OCI-LY1 (cell line): ENCODE data around the gene PPP1R1C.

ENCODE experiments used
- H2AFZ ChIP-seq: fragments of 200-600 bp; sonication (generic), shearing (Covaris generic); 2 replicates; pipeline ENCODE4 v1.6.0; 2014; ENCODE audit warnings: antibody characterized with exemption, mild to moderate bottlenecking, low read length
- H3F3A ChIP-seq: fragments of 200-600 bp; sonication (generic), shearing (Covaris generic); 2 replicates; pipeline ENCODE4 v1.6.0; 2014; ENCODE audit warnings: mild to moderate bottlenecking, antibody characterized with exemption, low read length, moderate library complexity; ENCODE audit not compliant: insufficient read depth
- H3K27ac ChIP-seq: fragments of 200-600 bp; sonication (generic); 2 replicates; pipeline ENCODE4 v1.5.1; 2014; ENCODE audit warnings: low read length, mixed run types, mild to moderate bottlenecking, low read depth; ENCODE audit not compliant: poor library complexity, severe bottlenecking
- H3K27me3 ChIP-seq: fragments of 200-600 bp; sonication (generic); 2 replicates; pipeline ENCODE4 v1.6.0; 2014; ENCODE audit warnings: antibody characterized with exemption, mild to moderate bottlenecking, low read length, moderate library complexity; ENCODE audit not compliant: insufficient read depth
- H3K36me3 ChIP-seq: fragments of 200-600 bp; sonication (generic); 2 replicates; pipeline ENCODE4 v1.6.1; 2014; ENCODE audit warnings: mild to moderate bottlenecking, antibody characterized with exemption, low read length, moderate library complexity, mixed read lengths; ENCODE audit not compliant: insufficient read depth
- H3K4me1 ChIP-seq: fragments of 200-600 bp; sonication (generic); 2 replicates; pipeline ENCODE4 v1.5.1; 2014; ENCODE audit warnings: mild to moderate bottlenecking, low read length, moderate library complexity; ENCODE audit not compliant: insufficient read depth, severe bottlenecking
- H3K4me2 ChIP-seq: fragments of 200-600 bp; sonication (generic), shearing (Covaris generic); 2 replicates; pipeline ENCODE4 v1.6.1; 2014; ENCODE audit warnings: low read length
- H3K4me3 ChIP-seq: fragments of 200-600 bp; sonication (generic); 2 replicates; pipeline ENCODE4 v1.5.1; 2014; ENCODE audit warnings: low read length, low read depth, mild to moderate bottlenecking, mixed read lengths; ENCODE audit not compliant: poor library complexity, severe bottlenecking
- H3K79me2 ChIP-seq: fragments of 200-600 bp; shearing (Covaris generic); 2 replicates; pipeline ENCODE4 v1.6.1; 2016; ENCODE audit warnings: mixed run types, low read length, mixed read lengths; ENCODE audit not compliant: insufficient read depth
- H3K9ac ChIP-seq: fragments of 200-600 bp; sonication (generic), shearing (Covaris generic); 2 replicates; pipeline ENCODE4 v1.6.1; 2014; ENCODE audit warnings: mild to moderate bottlenecking, low read length, mixed read lengths
- H3K9me2 ChIP-seq: fragments of 200-600 bp; sonication (generic), shearing (Covaris generic); 2 replicates; pipeline ENCODE4 v1.6.1; 2014; ENCODE audit warnings: low read depth, mild to moderate bottlenecking, low read length, mixed read lengths
- H3K9me3 ChIP-seq: fragments of 200-600 bp; shearing (Covaris generic); 2 replicates; pipeline ENCODE4 v1.6.1; 2014; ENCODE audit warnings: low read length, mixed read lengths
- H4K20me1 ChIP-seq: fragments of 200-600 bp; sonication (generic), shearing (Covaris generic); 2 replicates; pipeline ENCODE4 v1.6.0; 2016; ENCODE audit warnings: mild to moderate bottlenecking, low read length; ENCODE audit not compliant: insufficient read depth
- EZH2 ChIP-seq: fragments of 200-600 bp; sonication (generic), shearing (Covaris generic); IDR thresholded peaks from 2 replicates; pipeline ENCODE4 v1.8.0; 2017; ENCODE audit warnings: borderline replicate concordance, mixed run types, mild to moderate bottlenecking, antibody characterized with exemption, low read length, moderate library complexity, mixed read lengths
- TF ChIP-seq, protein P1 (sequence below): fragments of 200-600 bp; sonication (generic), shearing (Covaris generic); IDR thresholded peaks from 2 replicates; pipeline ENCODE4 v1.5.1; 2017; ENCODE audit warnings: mild to moderate bottlenecking, antibody characterized with exemption, low read length, moderate library complexity, mixed read lengths

The PPP1R1C gene

DNA sequence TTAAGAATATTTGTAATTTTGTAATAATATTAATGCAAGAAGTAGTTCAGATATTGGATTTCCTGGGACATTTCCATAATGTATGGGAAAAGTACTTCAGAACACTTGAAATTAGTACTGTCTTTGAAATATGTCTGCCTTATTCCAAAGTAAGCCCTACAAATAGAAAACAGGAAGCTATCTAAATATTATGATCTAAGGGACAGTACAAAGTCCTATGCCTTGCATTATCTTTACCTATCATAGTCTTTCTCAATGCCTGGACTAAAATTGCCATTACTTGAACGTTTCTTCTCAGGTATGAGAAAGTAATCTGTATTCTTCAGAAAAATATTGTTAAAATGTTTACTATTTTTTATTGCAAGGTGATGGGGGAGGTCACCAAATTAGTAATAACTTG is 113.0 kb downstream of the PPP1R1C start:
- no peaks in the 10 kb centered on the region for H3F3A ChIP-seq
- no peak overlapping the region for H3K4me3 ChIP-seq
- no peaks in the 10 kb centered on the region for H3K79me2 ChIP-seq
- H3K36me3 ChIP-seq: no peaks in the 10 kb centered on the region
- H3K27ac ChIP-seq: no peak overlapping the region
- no peak overlapping the region for H3K9ac ChIP-seq
- no peak overlapping the region for H2AFZ ChIP-seq
- no peaks in the 10 kb centered on the region for H3K27me3 ChIP-seq
- H4K20me1 ChIP-seq: no peaks in the 10 kb centered on the region
- no peak for TF ChIP-seq EZH2
- no peaks in the 10 kb centered on the region for H3K9me3 ChIP-seq
- no peak overlapping the region for H3K4me2 ChIP-seq
- H3K9me2 ChIP-seq: no peaks in the 10 kb centered on the region
- peaks cover 11% of the 10 kb centered on the region for H3K4me1 ChIP-seq

DNA sequence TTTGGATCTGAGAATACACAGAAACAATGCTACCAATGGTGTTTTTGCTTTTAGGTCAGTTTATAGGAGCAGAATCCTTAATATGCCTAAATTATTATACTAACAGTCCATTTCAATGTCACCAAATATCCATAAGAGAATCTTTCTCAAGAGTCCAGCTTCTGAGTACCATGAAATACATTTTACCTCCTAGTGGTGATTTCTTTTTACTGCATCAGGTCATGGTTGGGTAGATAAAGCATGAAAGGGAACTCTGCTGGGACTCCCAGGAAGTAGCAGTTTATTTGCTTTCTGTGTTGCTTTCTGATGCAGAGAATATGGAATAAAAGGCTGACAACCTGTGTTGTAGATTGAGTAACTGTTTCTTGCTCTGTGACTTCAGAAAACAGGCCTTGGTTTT is 115.6 kb downstream of the PPP1R1C start:
- Histone ChIP-seq H3K36me3 (no peaks in the 10 kb centered on the region), H3K9me3 (no peaks in the 10 kb centered on the region), H3K79me2 (no peaks in the 10 kb centered on the region), H3K4me2 (no peak overlapping the region), H3K27me3 (no peaks in the 10 kb centered on the region), H3K9ac (no peak overlapping the region), H2AFZ (no peak overlapping the region), H3K4me3 (no peak overlapping the region), H3K27ac (no peak overlapping the region), H3F3A (no peaks in the 10 kb centered on the region), H3K9me2 (no peaks in the 10 kb centered on the region), H4K20me1 (no peaks in the 10 kb centered on the region), H3K4me1 (peaks cover 11% of the 10 kb centered on the region)
- no peak for TF ChIP-seq EZH2
- TF ChIP-seq, protein P1, sequence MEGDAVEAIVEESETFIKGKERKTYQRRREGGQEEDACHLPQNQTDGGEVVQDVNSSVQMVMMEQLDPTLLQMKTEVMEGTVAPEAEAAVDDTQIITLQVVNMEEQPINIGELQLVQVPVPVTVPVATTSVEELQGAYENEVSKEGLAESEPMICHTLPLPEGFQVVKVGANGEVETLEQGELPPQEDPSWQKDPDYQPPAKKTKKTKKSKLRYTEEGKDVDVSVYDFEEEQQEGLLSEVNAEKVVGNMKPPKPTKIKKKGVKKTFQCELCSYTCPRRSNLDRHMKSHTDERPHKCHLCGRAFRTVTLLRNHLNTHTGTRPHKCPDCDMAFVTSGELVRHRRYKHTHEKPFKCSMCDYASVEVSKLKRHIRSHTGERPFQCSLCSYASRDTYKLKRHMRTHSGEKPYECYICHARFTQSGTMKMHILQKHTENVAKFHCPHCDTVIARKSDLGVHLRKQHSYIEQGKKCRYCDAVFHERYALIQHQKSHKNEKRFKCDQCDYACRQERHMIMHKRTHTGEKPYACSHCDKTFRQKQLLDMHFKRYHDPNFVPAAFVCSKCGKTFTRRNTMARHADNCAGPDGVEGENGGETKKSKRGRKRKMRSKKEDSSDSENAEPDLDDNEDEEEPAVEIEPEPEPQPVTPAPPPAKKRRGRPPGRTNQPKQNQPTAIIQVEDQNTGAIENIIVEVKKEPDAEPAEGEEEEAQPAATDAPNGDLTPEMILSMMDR: peak; percentile 45; the same call in 1 of the 2 replicates

DNA sequence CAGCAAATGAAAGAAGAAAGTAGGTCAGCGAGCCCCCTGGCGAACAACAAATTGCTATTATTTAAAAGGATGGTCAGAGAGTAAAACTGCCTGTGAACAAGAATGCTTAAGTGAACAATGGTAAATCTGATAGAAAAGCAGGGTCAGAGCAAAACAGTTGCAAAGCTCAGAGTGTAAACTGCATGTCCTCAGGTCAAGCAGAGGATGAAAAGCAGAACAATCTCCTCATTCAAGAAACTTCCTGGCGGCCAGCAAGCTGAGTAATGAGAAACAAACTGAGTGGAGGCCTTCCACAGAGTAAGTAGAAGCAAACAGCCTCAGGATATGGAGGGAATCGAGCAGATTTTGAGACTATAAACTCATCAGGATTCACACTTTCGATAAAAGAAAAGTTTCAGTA is 117.9 kb downstream of the PPP1R1C start:
- H2AFZ ChIP-seq: no peak overlapping the region
- H3K27me3 ChIP-seq: no peaks in the 10 kb centered on the region
- H3K9ac ChIP-seq: no peak overlapping the region
- no peak for TF ChIP-seq EZH2
- TF ChIP-seq, protein P1: no peak
- no peak overlapping the region for H3K4me3 ChIP-seq
- H3K4me2 ChIP-seq: no peak overlapping the region
- no peak overlapping the region for H3K27ac ChIP-seq
- H4K20me1 ChIP-seq: no peaks in the 10 kb centered on the region
- H3K79me2 ChIP-seq: no peaks in the 10 kb centered on the region
- H3K36me3 ChIP-seq: no peaks in the 10 kb centered on the region
- H3K4me1 ChIP-seq: peaks cover 3% of the 10 kb centered on the region
- no peaks in the 10 kb centered on the region for H3K9me3 ChIP-seq
- H3F3A ChIP-seq: no peaks in the 10 kb centered on the region
- H3K9me2 ChIP-seq: no peaks in the 10 kb centered on the region

DNA sequence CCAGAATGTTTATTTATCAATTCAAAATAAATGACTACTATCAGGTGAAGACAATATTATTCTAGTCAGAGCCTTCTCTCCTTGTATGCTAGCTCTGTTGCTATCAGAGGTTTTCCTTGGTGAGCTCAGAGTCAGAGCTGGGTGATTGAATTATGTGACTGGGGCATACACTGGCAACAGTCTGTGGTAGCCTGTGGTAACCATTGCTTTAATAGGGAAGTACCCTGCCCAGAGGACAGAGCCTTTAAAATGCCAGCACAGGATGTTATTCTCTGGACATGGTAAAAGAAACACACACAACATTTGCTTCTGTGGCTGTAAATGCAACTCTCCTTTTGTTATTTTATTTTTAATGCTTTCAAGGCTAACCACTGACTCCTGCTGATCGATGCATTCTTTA is 124.7 kb downstream of the PPP1R1C start:
- TF ChIP-seq, protein P1: no peak
- TF ChIP-seq EZH2: no peak
- no peaks in the 10 kb centered on the region for H4K20me1 ChIP-seq
- no peaks in the 10 kb centered on the region for H3K4me1 ChIP-seq
- no peaks in the 10 kb centered on the region for H3K27me3 ChIP-seq
- H3K4me2 ChIP-seq: no peak overlapping the region
- no peaks in the 10 kb centered on the region for H3K79me2 ChIP-seq
- no peaks in the 10 kb centered on the region for H3F3A ChIP-seq
- H3K9ac ChIP-seq: no peak overlapping the region
- no peaks in the 10 kb centered on the region for H3K9me2 ChIP-seq
- no peak overlapping the region for H2AFZ ChIP-seq
- H3K36me3 ChIP-seq: no peaks in the 10 kb centered on the region
- H3K9me3 ChIP-seq: no peaks in the 10 kb centered on the region
- no peak overlapping the region for H3K27ac ChIP-seq
- no peak overlapping the region for H3K4me3 ChIP-seq
